Ishikawa (cell line): ENCODE data around the gene SEC31A.

ENCODE experiments used
- CEBPB ChIP-seq: IDR thresholded peaks from 2 replicates; pipeline ENCODE4 v1.6.1; 2012
- CREB1 ChIP-seq: IDR thresholded peaks from 2 replicates; pipeline ENCODE4 v1.6.1; 2012; ENCODE audit warnings: low read depth
- EGR1 ChIP-seq: IDR thresholded peaks from 2 replicates; pipeline ENCODE4 v1.6.1; 2012
- EP300 ChIP-seq: IDR thresholded peaks from 2 replicates; pipeline ENCODE4 v1.6.1; 2012; ENCODE audit warnings: borderline replicate concordance
- FOXM1 ChIP-seq: IDR thresholded peaks from 2 replicates; pipeline ENCODE4 v1.6.1; 2012; ENCODE audit warnings: low read depth, borderline replicate concordance
- NFIC ChIP-seq: IDR thresholded peaks from 2 replicates; pipeline ENCODE4 v1.6.1; 2012
- RAD21 ChIP-seq: IDR thresholded peaks from 2 replicates; pipeline ENCODE4 v1.6.1; 2012; ENCODE audit warnings: low read depth
- TAF1 ChIP-seq: IDR thresholded peaks from 2 replicates; pipeline ENCODE4 v1.6.1; 2012; ENCODE audit warnings: low read depth, mild to moderate bottlenecking
- TCF12 ChIP-seq: IDR thresholded peaks from 2 replicates; pipeline ENCODE4 v1.6.1; 2012; ENCODE audit warnings: low read depth
- TEAD4 ChIP-seq: IDR thresholded peaks from 2 replicates; pipeline ENCODE4 v1.6.1; 2012
- USF1 ChIP-seq: IDR thresholded peaks from 2 replicates; pipeline ENCODE4 v1.6.1; 2012
- YY1 ChIP-seq: IDR thresholded peaks from 2 replicates; pipeline ENCODE4 v1.6.1; 2012; ENCODE audit warnings: low read depth
- ZBTB7A ChIP-seq: IDR thresholded peaks from 2 replicates; pipeline ENCODE4 v1.6.1; 2012; ENCODE audit warnings: low read depth
- TF ChIP-seq, protein P1 (sequence below): IDR thresholded peaks from 2 replicates; pipeline ENCODE4 v1.6.1; 2012; ENCODE audit warnings: low read depth, mild to moderate bottlenecking
- TF ChIP-seq, protein P2 (sequence below): IDR thresholded peaks from 2 replicates; pipeline ENCODE4 v1.6.1; 2012

SEC31A gene

GRCh38 chr4:82866706-82867385, 24.1 kb downstream of the SEC31A start:
- TF ChIP-seq EP300 = no peak
- no peak for TF ChIP-seq TAF1
- no peak for TF ChIP-seq RAD21
- TF ChIP-seq NFIC = no peak
- TF ChIP-seq CEBPB = no peak
- TF ChIP-seq TCF12 = no peak
- TF ChIP-seq FOXM1 = no peak
- TF ChIP-seq USF1 = no peak
- TF ChIP-seq TEAD4 = no peak
- TF ChIP-seq, protein P1, sequence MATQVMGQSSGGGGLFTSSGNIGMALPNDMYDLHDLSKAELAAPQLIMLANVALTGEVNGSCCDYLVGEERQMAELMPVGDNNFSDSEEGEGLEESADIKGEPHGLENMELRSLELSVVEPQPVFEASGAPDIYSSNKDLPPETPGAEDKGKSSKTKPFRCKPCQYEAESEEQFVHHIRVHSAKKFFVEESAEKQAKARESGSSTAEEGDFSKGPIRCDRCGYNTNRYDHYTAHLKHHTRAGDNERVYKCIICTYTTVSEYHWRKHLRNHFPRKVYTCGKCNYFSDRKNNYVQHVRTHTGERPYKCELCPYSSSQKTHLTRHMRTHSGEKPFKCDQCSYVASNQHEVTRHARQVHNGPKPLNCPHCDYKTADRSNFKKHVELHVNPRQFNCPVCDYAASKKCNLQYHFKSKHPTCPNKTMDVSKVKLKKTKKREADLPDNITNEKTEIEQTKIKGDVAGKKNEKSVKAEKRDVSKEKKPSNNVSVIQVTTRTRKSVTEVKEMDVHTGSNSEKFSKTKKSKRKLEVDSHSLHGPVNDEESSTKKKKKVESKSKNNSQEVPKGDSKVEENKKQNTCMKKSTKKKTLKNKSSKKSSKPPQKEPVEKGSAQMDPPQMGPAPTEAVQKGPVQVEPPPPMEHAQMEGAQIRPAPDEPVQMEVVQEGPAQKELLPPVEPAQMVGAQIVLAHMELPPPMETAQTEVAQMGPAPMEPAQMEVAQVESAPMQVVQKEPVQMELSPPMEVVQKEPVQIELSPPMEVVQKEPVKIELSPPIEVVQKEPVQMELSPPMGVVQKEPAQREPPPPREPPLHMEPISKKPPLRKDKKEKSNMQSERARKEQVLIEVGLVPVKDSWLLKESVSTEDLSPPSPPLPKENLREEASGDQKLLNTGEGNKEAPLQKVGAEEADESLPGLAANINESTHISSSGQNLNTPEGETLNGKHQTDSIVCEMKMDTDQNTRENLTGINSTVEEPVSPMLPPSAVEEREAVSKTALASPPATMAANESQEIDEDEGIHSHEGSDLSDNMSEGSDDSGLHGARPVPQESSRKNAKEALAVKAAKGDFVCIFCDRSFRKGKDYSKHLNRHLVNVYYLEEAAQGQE = no peak
- no peak for TF ChIP-seq YY1
- TF ChIP-seq CREB1 = no peak
- no peak for TF ChIP-seq EGR1
- TF ChIP-seq ZBTB7A = no peak
- TF ChIP-seq, protein P2, sequence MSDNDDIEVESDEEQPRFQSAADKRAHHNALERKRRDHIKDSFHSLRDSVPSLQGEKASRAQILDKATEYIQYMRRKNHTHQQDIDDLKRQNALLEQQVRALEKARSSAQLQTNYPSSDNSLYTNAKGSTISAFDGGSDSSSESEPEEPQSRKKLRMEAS = no peak

- TF ChIP-seq CREB1 = no peak
- no peak for TF ChIP-seq RAD21
These were observed 25.4 kb downstream of the SEC31A start for GRCh38 chr4:82865592-82865991.

DNA sequence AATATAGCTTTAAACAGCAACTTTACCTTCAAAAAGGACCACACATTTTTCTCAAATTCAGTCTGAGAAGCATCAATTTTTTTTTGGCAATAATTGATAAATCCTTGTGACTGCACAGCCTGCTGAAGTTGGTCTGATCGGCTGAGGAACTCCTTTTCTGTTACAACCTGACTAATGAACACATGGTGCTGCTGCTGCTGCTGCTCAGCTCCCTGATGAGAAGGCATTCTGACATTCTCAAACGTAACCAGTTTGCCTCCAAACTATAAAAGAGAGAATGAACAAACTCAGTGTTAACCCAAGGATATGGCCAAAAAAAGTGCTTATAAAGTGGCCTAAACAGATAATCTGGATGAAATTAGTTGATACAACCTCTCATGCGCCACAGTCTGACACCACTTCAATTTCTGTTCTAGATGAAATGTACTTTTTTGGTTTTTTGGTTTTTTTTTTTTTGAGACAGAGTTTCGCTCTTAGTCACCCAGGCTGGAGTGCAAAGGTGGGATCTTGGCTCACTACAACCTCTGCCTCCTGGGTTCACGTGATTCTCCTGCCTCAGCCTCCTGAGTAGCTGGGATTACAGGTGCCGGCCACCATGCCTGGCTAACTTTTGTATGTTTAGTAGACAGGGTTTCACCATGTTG, 26.5 kb downstream of the SEC31A start:
- TF ChIP-seq ZBTB7A (no peak), CREB1 (no peak)

GRCh38 chr4:82861529-82861928, 29.4 kb downstream of the SEC31A start:
- TF ChIP-seq RAD21 (no peak), FOXM1 (no peak), YY1 (no peak), TAF1 (no peak), ZBTB7A (no peak), EGR1 (no peak), NFIC (no peak), EP300 (no peak), CREB1 (no peak), TEAD4 (no peak), CEBPB (no peak), TCF12 (no peak), USF1 (no peak)
- TF ChIP-seq, protein P2 = no peak
- TF ChIP-seq, protein P1 = no peak

GRCh38 chr4:82852751-82853285, 38.1 kb downstream of the SEC31A start:
- TF ChIP-seq EGR1 = no peak
- TF ChIP-seq CEBPB = no peak
- TF ChIP-seq FOXM1 = no peak
- no peak for TF ChIP-seq TAF1
- TF ChIP-seq NFIC = no peak
- no peak for TF ChIP-seq YY1
- TF ChIP-seq TEAD4 = no peak
- no peak for TF ChIP-seq USF1
- TF ChIP-seq TCF12 = no peak
- TF ChIP-seq, protein P1 = no peak
- TF ChIP-seq, protein P2 = no peak
- no peak for TF ChIP-seq CREB1
- no peak for TF ChIP-seq EP300
- TF ChIP-seq ZBTB7A = no peak
- no peak for TF ChIP-seq RAD21
